ENCODE measurements around the gene NAP1L4.
A peak's percentile ranks its signal among the peaks of the same experiment; 100 is the strongest.

The NAP1L4 gene

GRCh38 chr11:3000032-3000961 lies 8.2 kb upstream of the NAP1L4 start:
- no peaks in the 10 kb centered on the region for H3K4me1 ChIP-seq (ENCODE audit: control insufficient read depth, insufficient read depth, low read length)
- no peak overlapping the region for H3K9ac ChIP-seq (ENCODE audit: low read length)
- H3K27me3 ChIP-seq (ENCODE audit: control insufficient read depth, insufficient read depth, low read length) = no peaks in the 10 kb centered on the region
- peaks cover 53% of the 10 kb centered on the region for H3K36me3 ChIP-seq (ENCODE audit: control insufficient read depth, insufficient read depth, low read length)
- no peaks in the 10 kb centered on the region for H3K9me3 ChIP-seq (ENCODE audit: control insufficient read depth, insufficient read depth, low read depth, low read length)
- no peak overlapping the region for H3K4me3 ChIP-seq (ENCODE audit: low read depth, low read length)
- H3K27ac ChIP-seq (ENCODE audit: low read depth, low read length) = no peak overlapping the region

- Histone ChIP-seq H3K9ac (ENCODE audit: low read length) (no peak overlapping the region), H3K36me3 (ENCODE audit: control insufficient read depth, insufficient read depth, low read length) (peaks cover 47% of the 10 kb centered on the region), H3K27ac (ENCODE audit: low read depth, low read length) (no peak overlapping the region)
Observed at GRCh38 chr11:2999464-2999998, 7.4 kb upstream of the NAP1L4 start.

GRCh38 chr11:2998073-2998850 lies 6.1 kb upstream of the NAP1L4 start:
- no peaks in the 10 kb centered on the region for H3K9me3 ChIP-seq (ENCODE audit: control insufficient read depth, insufficient read depth, low read depth, low read length)
- peaks cover 35% of the 10 kb centered on the region for H3K36me3 ChIP-seq (ENCODE audit: control insufficient read depth, insufficient read depth, low read length)
- H3K27ac ChIP-seq (ENCODE audit: low read depth, low read length) = no peak overlapping the region
- H3K9ac ChIP-seq (ENCODE audit: low read length) = no peak overlapping the region
- H3K27me3 ChIP-seq (ENCODE audit: control insufficient read depth, insufficient read depth, low read length) = no peaks in the 10 kb centered on the region
- H3K4me3 ChIP-seq (ENCODE audit: low read depth, low read length) = no peak overlapping the region
- peaks cover 1% of the 10 kb centered on the region; the same call in 1 of the 2 replicates for H3K4me1 ChIP-seq (ENCODE audit: control insufficient read depth, insufficient read depth, low read length)

More at GRCh38 chr11:2999464-2999998, 7.4 kb upstream of the NAP1L4 start:
- Histone ChIP-seq H3K9me3 (ENCODE audit: control insufficient read depth, insufficient read depth, low read depth, low read length) (no peaks in the 10 kb centered on the region), H3K27me3 (ENCODE audit: control insufficient read depth, insufficient read depth, low read length) (no peaks in the 10 kb centered on the region), H3K4me3 (ENCODE audit: low read depth, low read length) (no peak overlapping the region), H3K4me1 (ENCODE audit: control insufficient read depth, insufficient read depth, low read length) (no peaks in the 10 kb centered on the region)

GRCh38 chr11:2997406-2997805 lies 5.3 kb upstream of the NAP1L4 start:
- Histone ChIP-seq H3K4me1 (ENCODE audit: control insufficient read depth, insufficient read depth, low read length) (peaks cover 6% of the 10 kb centered on the region; the same call in 1 of the 2 replicates), H3K9ac (ENCODE audit: low read length) (no peak overlapping the region), H3K27me3 (ENCODE audit: control insufficient read depth, insufficient read depth, low read length) (no peaks in the 10 kb centered on the region), H3K36me3 (ENCODE audit: control insufficient read depth, insufficient read depth, low read length) (peaks cover 26% of the 10 kb centered on the region), H3K9me3 (ENCODE audit: control insufficient read depth, insufficient read depth, low read depth, low read length) (no peaks in the 10 kb centered on the region), H3K27ac (ENCODE audit: low read depth, low read length) (no peak overlapping the region), H3K4me3 (ENCODE audit: low read depth, low read length) (no peak overlapping the region)

GRCh38 chr11:2996976-2997375 lies 4.8 kb upstream of the NAP1L4 start:
- Histone ChIP-seq H3K9ac (ENCODE audit: low read length) (no peak overlapping the region), H3K27me3 (ENCODE audit: control insufficient read depth, insufficient read depth, low read length) (no peaks in the 10 kb centered on the region), H3K9me3 (ENCODE audit: control insufficient read depth, insufficient read depth, low read depth, low read length) (no peaks in the 10 kb centered on the region), H3K4me1 (ENCODE audit: control insufficient read depth, insufficient read depth, low read length) (peaks cover 6% of the 10 kb centered on the region; the same call in 1 of the 2 replicates), H3K4me3 (ENCODE audit: low read depth, low read length) (no peak overlapping the region), H3K36me3 (ENCODE audit: control insufficient read depth, insufficient read depth, low read length) (peaks cover 22% of the 10 kb centered on the region), H3K27ac (ENCODE audit: low read depth, low read length) (no peak overlapping the region)

DNA sequence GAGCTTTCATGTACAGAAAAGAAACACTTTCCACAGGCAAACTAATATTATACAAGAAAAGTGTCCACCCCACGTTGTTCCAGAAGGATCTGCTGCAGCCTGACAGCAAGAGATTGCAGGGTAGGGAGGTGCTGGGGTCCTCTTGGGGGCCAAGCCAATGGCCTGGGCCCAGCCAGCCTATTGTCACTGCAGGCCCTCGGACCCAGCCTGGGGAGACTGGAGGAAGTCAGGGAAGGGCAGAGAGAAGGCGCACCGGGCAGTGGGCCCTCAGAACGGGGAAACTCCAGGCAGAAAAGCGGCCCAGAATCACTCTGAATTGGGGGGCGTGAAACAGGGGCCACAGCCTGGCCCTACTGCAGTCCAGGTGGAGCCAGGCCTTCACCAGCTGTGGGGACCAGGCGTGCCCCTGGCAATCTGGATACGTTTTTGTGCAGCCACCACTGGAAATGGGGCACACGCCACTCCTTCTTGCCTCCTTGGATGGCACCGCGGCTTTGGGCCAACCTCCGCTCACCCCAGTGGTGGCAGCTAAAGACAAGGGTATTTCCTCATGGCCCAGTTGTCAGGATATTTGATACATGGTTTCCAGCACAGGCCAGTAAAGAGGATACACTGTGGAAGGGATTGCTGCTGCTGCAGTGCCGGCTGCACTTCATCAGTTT lies 3.9 kb upstream of the NAP1L4 start:
- Histone ChIP-seq H3K9ac (ENCODE audit: low read length) (no peak overlapping the region), H3K4me3 (ENCODE audit: low read depth, low read length) (no peak overlapping the region), H3K9me3 (ENCODE audit: control insufficient read depth, insufficient read depth, low read depth, low read length) (no peaks in the 10 kb centered on the region), H3K36me3 (ENCODE audit: control insufficient read depth, insufficient read depth, low read length) (peaks cover 12% of the 10 kb centered on the region), H3K27me3 (ENCODE audit: control insufficient read depth, insufficient read depth, low read length) (no peaks in the 10 kb centered on the region), H3K27ac (ENCODE audit: low read depth, low read length) (no peak overlapping the region), H3K4me1 (ENCODE audit: control insufficient read depth, insufficient read depth, low read length) (peaks cover 6% of the 10 kb centered on the region; the same call in 1 of the 2 replicates)

- Histone ChIP-seq H3K9ac (ENCODE audit: low read length) (no peak overlapping the region), H3K4me3 (ENCODE audit: low read depth, low read length) (no peak overlapping the region), H3K27ac (ENCODE audit: low read depth, low read length) (no peak overlapping the region), H3K4me1 (ENCODE audit: control insufficient read depth, insufficient read depth, low read length) (peaks cover 11% of the 10 kb centered on the region), H3K27me3 (ENCODE audit: control insufficient read depth, insufficient read depth, low read length) (no peaks in the 10 kb centered on the region), H3K36me3 (ENCODE audit: control insufficient read depth, insufficient read depth, low read length) (peaks cover 3% of the 10 kb centered on the region), H3K9me3 (ENCODE audit: control insufficient read depth, insufficient read depth, low read depth, low read length) (no peaks in the 10 kb centered on the region)
Observed at GRCh38 chr11:2995031-2995561, 3.0 kb upstream of the NAP1L4 start.

DNA sequence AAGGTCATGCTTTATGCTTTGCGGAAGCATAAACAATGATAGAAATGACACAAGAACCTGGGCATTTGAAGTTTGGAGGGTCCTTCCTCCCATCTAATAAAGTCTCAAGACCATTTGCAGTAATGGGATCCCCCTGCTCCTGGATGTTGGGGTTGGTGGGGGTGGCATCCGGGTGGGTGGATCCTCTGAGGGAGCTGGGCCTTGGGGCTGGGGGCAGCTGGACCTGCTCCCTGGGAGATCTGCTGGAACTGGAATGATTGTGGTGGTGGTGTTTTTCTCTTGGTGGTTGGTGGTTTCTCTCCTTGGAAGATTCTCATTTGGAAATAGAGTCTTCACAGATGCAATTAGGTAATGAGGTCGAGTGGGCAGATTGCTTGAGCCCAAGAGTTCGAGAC lies 2.2 kb upstream of the NAP1L4 start:
- Histone ChIP-seq H3K9me3 (ENCODE audit: control insufficient read depth, insufficient read depth, low read depth, low read length) (no peaks in the 10 kb centered on the region), H3K27me3 (ENCODE audit: control insufficient read depth, insufficient read depth, low read length) (no peaks in the 10 kb centered on the region), H3K4me3 (ENCODE audit: low read depth, low read length) (no peak overlapping the region), H3K9ac (ENCODE audit: low read length) (no peak overlapping the region), H3K27ac (ENCODE audit: low read depth, low read length) (no peak overlapping the region), H3K4me1 (ENCODE audit: control insufficient read depth, insufficient read depth, low read length) (peaks cover 19% of the 10 kb centered on the region), H3K36me3 (ENCODE audit: control insufficient read depth, insufficient read depth, low read length) (no peaks in the 10 kb centered on the region)

- Histone ChIP-seq H3K27ac (ENCODE audit: low read depth, low read length) (peak overlapping the region; percentile 83), H3K9me3 (ENCODE audit: control insufficient read depth, insufficient read depth, low read depth, low read length) (no peaks in the 10 kb centered on the region), H3K4me1 (ENCODE audit: control insufficient read depth, insufficient read depth, low read length) (peaks cover 32% of the 10 kb centered on the region), H3K4me3 (ENCODE audit: low read depth, low read length) (peak overlapping the region; percentile 98), H3K9ac (ENCODE audit: low read length) (peak overlapping the region; percentile 95), H3K36me3 (ENCODE audit: control insufficient read depth, insufficient read depth, low read length) (peaks cover 3% of the 10 kb centered on the region; the same call in 1 of the 2 replicates), H3K27me3 (ENCODE audit: control insufficient read depth, insufficient read depth, low read length) (no peaks in the 10 kb centered on the region)
Observed at GRCh38 chr11:2992997-2993325, 832 bp upstream of the NAP1L4 start.

DNA sequence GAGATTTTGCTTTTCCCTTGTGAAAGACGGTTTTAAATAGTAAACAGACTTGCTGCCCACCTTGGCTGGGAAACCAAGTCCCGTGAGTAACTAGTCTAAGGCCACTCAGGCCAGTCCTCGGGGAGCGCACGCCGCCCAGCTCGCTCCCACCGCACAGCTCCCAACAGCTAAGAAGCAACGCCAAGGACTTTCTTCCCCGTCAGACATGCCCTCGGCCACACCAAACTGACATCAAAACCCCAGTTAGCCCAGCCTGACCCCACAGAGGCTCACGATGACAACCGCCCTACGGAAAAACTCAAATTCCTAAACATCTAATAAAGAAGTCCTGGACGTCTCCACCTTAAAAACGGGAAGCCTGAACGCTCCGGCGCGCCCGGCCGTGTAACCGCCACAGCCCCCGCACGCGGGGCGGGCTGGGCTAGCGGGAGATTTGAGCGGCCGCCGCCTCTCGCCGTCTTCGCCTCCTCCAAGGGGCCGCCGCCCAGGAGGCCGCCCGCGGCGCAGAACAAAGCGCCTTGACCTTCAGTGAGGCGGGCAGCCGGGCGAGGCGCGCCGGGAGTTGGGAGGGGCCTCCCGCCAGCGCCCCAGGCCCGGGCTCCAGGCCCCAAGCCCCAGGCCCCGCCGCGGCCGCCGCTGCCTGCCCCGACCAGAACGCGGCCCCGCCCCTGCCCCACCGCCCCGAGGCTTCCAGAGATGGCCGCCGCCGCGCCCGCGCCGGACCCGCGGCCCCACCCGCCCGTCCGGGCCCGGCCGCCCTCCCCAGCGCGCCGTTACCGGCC lies 486 bp downstream of the NAP1L4 start:
- Histone ChIP-seq H3K4me3 (ENCODE audit: low read depth, low read length) (peak overlapping the region; percentile 98), H3K27me3 (ENCODE audit: control insufficient read depth, insufficient read depth, low read length) (no peaks in the 10 kb centered on the region), H3K4me1 (ENCODE audit: control insufficient read depth, insufficient read depth, low read length) (peaks cover 35% of the 10 kb centered on the region), H3K36me3 (ENCODE audit: control insufficient read depth, insufficient read depth, low read length) (peaks cover 11% of the 10 kb centered on the region), H3K9ac (ENCODE audit: low read length) (peak overlapping the region; percentile 95), H3K27ac (ENCODE audit: low read depth, low read length) (peak overlapping the region; percentile 91), H3K9me3 (ENCODE audit: control insufficient read depth, insufficient read depth, low read depth, low read length) (no peaks in the 10 kb centered on the region)

Measured in HUES6 (cell line).